22Rv1 (cell line): ENCODE data around the gene PLCXD3.

Experiments
- H3K27ac ChIP-seq: fragments of 450-650 bp; 2 replicates; pipeline ENCODE4 v1.5.1; 2017
- CTCF ChIP-seq: fragments of 450-650 bp; IDR thresholded peaks from 2 replicates; pipeline ENCODE4 v1.5.1; 2017; ENCODE audit warnings: mild to moderate bottlenecking
- ZFX ChIP-seq: fragments of 450-650 bp; IDR thresholded peaks from 2 replicates; pipeline ENCODE4 v1.6.1; 2017; ENCODE audit warnings: antibody characterized with exemption, borderline replicate concordance

PLCXD3 gene

GRCh38 chr5:41412496-41412895 lies 97.9 kb downstream of the PLCXD3 start:
- no peak for TF ChIP-seq ZFX
- no peak for TF ChIP-seq CTCF
- H3K27ac ChIP-seq, result no peak overlapping the region

- no peak overlapping the region for H3K27ac ChIP-seq
- TF ChIP-seq ZFX (no peak), CTCF (no peak)
Observed at GRCh38 chr5:41410737-41411136, 99.7 kb downstream of the PLCXD3 start.

GRCh38 chr5:41410307-41410706 lies 100.1 kb downstream of the PLCXD3 start:
- no peak for TF ChIP-seq ZFX
- TF ChIP-seq CTCF, result no peak
- no peak overlapping the region for H3K27ac ChIP-seq

- TF ChIP-seq CTCF (no peak), ZFX (no peak)
- no peak overlapping the region for H3K27ac ChIP-seq
Observed at GRCh38 chr5:41408676-41409443, 101.5 kb downstream of the PLCXD3 start.

- TF ChIP-seq ZFX (no peak), CTCF (no peak)
- peak overlapping the region; percentile 53 for H3K27ac ChIP-seq
Observed at GRCh38 chr5:41406936-41407335, 103.5 kb downstream of the PLCXD3 start.

- TF ChIP-seq CTCF (no peak), ZFX (no peak)
- H3K27ac ChIP-seq, result peak overlapping the region; percentile 53
Observed at GRCh38 chr5:41406424-41406823, 104.0 kb downstream of the PLCXD3 start.

GRCh38 chr5:41404757-41405156 lies 105.6 kb downstream of the PLCXD3 start:
- H3K27ac ChIP-seq, result no peak overlapping the region
- TF ChIP-seq CTCF, result no peak
- TF ChIP-seq ZFX, result no peak
